ENCODE measurements around the gene SIN3B.
"Not testable (repeated sequence)": the region's sequence is repeated elsewhere in the genome, so short reads cannot be mapped to it uniquely, and the experiment has no call there.

SIN3B gene

DNA sequence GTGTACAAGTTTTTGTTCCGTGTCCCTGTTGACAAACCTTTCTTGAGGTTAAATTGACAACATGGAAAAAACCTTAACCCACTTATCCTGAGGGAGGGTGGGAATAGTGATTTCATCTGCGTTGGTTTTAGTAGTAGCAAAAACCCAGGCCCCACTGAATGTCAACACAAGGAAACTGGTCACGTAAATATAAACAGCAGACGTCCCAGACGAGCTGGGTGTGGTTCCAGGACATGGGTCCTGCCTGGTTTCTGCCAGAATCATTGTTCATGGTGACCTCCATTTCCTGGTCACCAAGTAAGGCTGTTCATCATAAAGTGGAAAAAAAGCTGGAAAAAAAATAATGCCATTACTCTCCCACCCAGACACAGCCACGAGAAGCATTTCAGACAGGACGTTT is 42.7 kb downstream of the SIN3B start:
- DNase-seq (ENCODE audit: low read depth) = no peak
- TF ChIP-seq, protein P1, sequence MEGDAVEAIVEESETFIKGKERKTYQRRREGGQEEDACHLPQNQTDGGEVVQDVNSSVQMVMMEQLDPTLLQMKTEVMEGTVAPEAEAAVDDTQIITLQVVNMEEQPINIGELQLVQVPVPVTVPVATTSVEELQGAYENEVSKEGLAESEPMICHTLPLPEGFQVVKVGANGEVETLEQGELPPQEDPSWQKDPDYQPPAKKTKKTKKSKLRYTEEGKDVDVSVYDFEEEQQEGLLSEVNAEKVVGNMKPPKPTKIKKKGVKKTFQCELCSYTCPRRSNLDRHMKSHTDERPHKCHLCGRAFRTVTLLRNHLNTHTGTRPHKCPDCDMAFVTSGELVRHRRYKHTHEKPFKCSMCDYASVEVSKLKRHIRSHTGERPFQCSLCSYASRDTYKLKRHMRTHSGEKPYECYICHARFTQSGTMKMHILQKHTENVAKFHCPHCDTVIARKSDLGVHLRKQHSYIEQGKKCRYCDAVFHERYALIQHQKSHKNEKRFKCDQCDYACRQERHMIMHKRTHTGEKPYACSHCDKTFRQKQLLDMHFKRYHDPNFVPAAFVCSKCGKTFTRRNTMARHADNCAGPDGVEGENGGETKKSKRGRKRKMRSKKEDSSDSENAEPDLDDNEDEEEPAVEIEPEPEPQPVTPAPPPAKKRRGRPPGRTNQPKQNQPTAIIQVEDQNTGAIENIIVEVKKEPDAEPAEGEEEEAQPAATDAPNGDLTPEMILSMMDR (IDR thresholded peaks at IDR 0.05; ENCODE audit: control insufficient read depth, insufficient read depth, low read depth, low read length, missing control alignments) = no peak
- H3K4me3 ChIP-seq (ENCODE audit: control insufficient read depth, low read depth, low read length) = no peak overlapping the region

DNA sequence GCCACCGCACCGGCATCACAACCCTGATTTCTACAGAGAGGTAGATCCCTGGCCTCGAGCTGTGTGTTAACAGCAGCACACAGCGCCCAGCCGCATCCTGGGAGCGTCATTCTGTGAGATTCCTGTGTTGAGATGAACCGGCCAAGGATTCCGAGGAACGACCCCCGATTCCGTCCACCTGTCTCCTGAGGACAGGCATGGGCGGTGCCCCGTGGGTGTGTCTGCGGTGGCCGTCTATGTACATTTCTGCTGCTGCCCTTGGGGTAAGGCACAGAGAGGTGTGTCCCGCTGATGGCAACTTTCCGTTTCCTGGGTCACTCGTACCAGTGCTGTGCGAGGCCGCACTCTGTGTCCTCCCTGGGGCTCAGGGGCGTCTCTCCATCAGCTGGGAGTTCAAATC is 43.5 kb downstream of the SIN3B start:
- TF ChIP-seq, protein P1 (IDR thresholded peaks at IDR 0.05; ENCODE audit: control insufficient read depth, insufficient read depth, low read depth, low read length, missing control alignments) = no peak
- DNase-seq (ENCODE audit: low read depth) = no peak
- no peak overlapping the region for H3K4me3 ChIP-seq (ENCODE audit: control insufficient read depth, low read depth, low read length)

DNA sequence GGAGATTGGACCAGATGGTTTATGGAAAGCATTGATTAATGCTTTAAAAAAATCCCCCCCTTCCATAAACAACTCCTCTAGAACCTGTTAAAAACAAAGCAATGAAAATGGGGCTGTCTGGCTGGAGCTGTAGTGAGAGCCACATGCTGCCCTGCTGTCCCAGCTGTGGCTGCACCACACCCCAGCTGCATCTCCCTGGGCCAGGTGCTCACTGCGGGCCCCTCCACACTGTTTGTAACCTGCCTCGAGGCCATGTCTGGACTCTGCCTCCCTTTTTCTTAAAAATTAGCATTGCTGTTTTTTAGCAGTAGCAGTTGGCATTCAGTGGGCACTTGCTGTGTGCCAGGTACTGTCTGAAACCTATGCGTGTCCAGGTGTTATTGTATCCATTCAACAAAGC is 44.4 kb downstream of the SIN3B start:
- TF ChIP-seq, protein P1 (IDR thresholded peaks at IDR 0.05; ENCODE audit: control insufficient read depth, insufficient read depth, low read depth, low read length, missing control alignments) = no peak
- no peak overlapping the region for H3K4me3 ChIP-seq (ENCODE audit: control insufficient read depth, low read depth, low read length)
- no peak for DNase-seq (ENCODE audit: low read depth)

DNA sequence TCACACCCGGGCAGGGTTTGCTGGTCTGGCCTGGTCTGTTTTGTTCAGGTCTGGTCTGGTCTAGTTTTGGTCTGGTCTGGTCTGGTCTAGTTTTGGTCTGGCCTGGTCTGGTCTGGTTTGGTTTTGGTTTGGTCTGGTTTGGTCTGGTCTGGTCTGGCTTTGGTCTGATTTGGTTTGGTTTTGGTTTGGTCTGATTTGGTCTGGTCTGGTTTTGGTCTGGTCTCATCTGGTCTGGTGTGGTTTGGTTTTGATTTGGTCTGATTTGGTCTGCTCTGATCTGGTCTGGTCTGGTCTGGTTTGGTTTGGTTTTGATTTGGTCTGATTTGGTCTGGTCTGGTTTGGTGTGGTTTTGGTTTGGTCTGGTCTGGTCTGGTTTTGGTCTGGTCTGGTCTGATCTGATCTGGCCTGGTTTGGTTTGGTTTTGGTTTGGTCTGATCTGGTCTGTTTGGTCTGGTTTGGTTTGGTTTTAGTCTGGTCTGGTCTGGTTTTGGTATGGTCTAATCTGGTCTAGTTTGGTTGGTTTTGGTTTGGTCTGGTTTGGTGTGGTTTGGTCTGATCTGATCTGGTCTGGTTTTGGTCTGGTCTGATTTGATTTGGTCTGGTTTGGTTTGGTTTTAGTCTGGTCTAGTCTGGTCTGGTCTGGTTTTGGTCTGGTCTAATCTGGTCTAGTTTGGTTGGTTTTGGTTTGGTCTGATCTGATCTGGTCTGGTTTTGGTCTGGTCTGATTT is 45.2 kb downstream of the SIN3B start:
- no peak for DNase-seq (ENCODE audit: low read depth)
- H3K4me3 ChIP-seq (ENCODE audit: control insufficient read depth, low read depth, low read length) = no peak overlapping the region
- TF ChIP-seq, protein P1 (IDR thresholded peaks at IDR 0.05; ENCODE audit: control insufficient read depth, insufficient read depth, low read depth, low read length, missing control alignments) = no peak

DNA sequence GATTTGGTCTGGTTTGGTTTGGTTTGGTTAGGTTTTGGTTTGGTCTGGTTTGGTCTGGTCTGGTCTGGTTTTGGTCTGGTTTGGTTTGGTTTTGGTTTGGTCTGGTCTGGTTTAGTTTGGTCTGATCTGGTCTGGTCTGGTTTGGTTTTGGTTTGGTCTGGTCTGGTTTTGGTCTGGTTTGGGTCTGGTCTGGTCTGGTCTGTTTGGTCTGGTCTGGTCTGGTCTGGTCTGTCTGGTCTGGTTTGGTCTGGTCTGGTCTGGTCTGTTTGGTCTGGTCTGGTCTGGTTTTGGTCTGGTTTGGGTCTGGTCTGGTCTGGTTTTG is 45.7 kb downstream of the SIN3B start:
- H3K4me3 ChIP-seq (ENCODE audit: control insufficient read depth, low read depth, low read length); DNase-seq (ENCODE audit: low read depth): not testable (repeated sequence)

DNA sequence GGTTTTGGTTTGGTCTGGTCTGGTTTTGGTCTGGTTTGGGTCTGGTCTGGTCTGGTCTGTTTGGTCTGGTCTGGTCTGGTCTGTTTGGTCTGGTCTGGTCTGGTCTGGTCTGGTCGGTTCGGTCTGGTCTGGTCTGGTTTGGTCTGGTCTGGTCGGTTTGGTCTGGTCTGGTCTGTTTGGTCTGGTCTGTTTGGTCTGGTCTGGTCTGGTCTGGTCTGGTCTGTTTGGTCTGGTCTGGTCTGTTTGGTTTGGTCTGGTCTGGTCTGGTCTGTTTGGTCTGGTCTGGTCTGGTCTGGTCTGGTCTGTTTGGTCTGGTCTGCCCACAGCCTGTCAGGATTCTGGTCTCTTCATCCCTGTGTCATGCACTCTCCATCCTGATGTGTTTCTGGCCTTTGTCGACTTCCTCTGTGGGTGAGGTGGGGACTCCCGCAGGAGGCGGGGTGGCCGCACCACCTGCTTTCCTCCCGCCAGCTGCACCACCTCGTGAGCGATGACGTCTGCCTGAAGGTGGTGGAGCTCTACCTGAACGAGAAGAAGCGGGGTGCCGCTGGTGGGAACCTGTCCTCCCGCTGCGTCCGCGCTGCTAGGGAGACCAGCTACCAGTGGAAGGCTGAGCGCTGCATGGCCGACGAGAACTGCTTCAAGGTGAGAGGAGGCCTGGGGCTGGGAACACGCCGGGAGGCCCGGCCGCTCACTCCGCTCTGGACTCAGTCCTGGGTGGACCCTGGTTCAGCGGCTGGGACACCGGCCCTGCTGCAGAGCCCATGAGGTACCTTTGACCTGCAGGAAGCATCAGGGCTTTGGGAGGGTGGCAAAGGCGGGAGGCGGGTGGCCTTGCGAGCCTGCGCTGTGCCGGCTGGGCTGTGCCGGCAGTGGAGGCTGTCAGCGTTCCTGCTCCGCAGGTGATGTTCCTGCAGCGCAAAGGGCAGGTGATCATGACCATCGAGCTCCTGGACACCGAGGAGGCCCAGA is 46.7 kb downstream of the SIN3B start:
- TF ChIP-seq, protein P1 (IDR thresholded peaks at IDR 0.05; ENCODE audit: control insufficient read depth, insufficient read depth, low read depth, low read length, missing control alignments) = no peak
- no peak for DNase-seq (ENCODE audit: low read depth)
- H3K4me3 ChIP-seq (ENCODE audit: control insufficient read depth, low read depth, low read length) = no peak overlapping the region

DNA sequence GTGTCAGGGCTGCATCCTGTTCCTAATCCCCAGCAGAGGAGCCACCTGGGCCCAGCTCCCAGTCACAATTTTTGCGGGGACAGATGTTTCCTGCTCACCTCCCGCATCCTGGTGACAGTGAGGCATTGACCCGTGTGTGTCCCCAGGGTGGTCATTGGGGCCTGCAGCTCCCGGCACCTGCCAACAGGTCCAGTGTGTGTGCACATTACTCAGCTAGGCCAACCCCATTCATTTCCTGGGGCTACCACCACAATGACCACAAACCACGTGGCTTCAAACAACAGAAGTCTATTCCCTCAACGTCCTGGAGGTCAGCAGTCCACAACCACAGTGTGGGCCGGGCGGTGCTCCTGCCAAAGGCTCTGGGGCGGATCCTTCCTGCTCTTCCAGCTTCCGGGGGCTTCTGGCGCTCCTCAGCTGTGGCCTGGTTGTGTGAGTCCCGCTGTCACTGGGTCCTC is 47.7 kb downstream of the SIN3B start:
- TF ChIP-seq, protein P1 (IDR thresholded peaks at IDR 0.05; ENCODE audit: control insufficient read depth, insufficient read depth, low read depth, low read length, missing control alignments) = no peak
- H3K4me3 ChIP-seq (ENCODE audit: control insufficient read depth, low read depth, low read length) = no peak overlapping the region
- no peak for DNase-seq (ENCODE audit: low read depth)

All from AG09309 (cell line).